Measurements from ENCODE around the gene CAMTA1.
A peak's percentile ranks its signal among the peaks of the same experiment; 100 is the strongest.

Gene CAMTA1

DNA sequence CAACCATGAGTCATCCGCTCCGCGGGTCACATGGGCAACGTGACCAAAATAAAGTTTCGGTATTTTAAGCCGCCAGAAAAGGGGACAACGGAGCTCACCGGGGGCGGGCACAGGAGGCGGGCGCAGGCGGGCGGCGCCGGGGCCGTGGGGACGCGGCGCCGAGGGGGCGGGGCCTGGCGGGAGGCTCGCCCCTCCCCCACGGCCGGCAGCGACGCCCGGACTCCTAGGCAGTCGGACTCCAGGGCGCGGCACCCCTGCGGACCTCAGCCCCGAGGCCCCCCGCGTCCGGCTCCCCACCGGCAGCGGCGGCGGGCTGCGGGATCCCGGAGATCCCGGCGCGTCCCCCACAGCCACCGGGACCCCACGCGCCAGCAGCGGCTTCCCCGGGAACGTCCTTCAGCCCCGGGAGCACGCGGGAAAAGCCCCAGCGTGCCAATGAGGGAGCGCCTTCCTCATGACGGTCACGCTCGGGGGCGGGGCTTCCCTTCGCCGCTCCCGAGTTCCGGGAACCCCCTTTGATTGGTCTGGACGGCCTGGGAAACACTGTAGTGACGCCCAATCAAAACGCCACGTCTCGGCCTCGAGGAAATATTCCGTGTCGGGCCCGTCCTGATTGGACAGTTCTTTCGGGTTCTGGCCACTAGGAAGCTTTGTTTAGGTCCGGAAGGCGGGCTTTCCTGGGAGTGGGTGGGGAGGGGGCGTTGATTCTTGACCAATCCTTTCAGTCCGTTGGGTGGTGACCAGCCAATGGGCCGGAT is 515 bp upstream of the CAMTA1 start:
- DNase-seq = peak; percentile 100
- TF ChIP-seq POLR2A (IDR thresholded peaks at IDR 0.05; ENCODE audit: low read length) = peak; percentile 86
- no peak for TF ChIP-seq GATA1 (IDR thresholded peaks at IDR 0.05; ENCODE audit: low read depth, low read length)

DNA sequence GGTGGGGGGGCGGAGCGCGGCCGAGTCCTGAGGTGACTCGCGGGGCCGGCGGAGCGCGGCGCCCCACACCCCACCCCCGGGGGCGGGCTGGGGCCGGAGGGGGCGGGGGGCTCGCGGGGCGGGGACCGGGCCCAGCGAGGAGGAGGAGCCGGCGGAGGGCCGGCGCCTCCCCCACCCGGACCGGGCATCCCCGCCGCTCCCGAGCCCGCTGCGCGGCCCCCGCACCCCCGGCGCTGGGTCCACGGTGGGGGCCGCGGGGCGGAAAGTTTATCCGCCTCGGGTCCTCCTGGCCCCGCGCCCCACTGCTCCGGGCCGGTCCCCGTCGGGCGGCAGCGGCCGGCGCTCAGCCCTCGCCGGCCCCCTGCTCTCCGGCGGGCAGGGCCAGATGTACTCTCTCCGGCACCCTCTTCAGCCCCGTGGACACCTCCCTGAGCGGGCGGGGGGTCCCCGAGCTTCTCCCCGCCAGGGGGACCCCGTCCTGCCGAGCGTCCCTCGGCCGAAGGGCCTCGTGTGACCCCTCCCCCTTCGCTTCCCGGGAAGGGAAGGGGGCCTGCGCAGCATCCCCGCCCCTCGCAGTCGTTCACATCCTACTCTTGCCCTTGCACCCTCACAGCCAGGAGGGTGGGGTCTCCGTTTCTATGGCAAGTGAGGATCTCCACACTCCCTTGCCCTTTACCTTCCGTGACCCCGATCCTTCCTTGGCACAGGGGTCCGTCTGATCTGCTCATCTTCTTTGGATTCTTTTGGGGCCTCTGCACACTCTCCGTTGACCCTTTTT is 663 bp downstream of the CAMTA1 start:
- DNase-seq = peak; percentile 71 to 80
- no peak for TF ChIP-seq GATA1 (IDR thresholded peaks at IDR 0.05; ENCODE audit: low read depth, low read length)
- no peak for TF ChIP-seq POLR2A (IDR thresholded peaks at IDR 0.05; ENCODE audit: low read length)

DNA sequence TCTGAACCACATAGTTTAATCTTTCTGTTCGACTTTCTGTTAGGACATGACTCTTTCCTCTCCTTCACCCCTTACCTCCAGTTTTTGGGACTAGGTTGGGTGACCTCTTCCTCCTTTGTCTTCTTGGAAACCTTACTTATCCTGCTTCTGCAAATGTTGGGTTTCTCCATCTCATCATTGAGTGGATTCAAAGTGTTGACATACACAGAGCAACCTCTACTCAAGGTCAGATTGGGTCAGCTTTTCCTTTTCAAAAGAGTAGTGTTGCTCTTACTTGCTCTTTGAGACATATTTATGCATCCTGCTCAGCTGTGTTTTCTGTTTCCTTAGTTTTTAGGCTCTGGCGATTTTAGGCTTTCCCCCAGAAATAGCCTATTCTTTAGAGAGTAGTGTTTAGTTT is 3.7 kb downstream of the CAMTA1 start:
- no peak for DNase-seq
- no peak for TF ChIP-seq POLR2A (IDR thresholded peaks at IDR 0.05; ENCODE audit: low read length)
- TF ChIP-seq GATA1 (IDR thresholded peaks at IDR 0.05; ENCODE audit: low read depth, low read length) = no peak

DNA sequence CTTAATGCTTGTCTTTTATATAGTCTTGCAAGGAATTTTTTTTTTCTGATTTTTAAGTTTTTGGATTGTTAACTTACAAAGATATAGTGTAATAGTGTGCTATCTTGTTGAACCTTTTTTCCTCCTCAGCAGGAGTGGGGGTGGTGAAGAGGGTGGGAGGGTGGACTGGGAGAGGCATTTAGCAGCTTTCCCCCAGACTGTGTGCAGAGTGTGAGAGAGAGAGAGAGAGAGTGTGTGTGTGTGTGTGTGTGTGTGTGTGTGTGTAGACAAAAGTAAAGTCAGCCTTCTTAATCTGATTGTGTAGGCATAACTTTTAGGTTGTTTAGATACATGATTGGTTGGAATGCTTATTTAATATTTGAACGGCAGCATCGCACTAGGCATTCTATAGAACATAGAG is 4.9 kb downstream of the CAMTA1 start:
- TF ChIP-seq POLR2A (IDR thresholded peaks at IDR 0.05; ENCODE audit: low read length) (no peak), GATA1 (IDR thresholded peaks at IDR 0.05; ENCODE audit: low read depth, low read length) (no peak)
- DNase-seq = no peak

- peak; percentile 38 to 54 for DNase-seq
- TF ChIP-seq GATA1 (IDR thresholded peaks at IDR 0.05; ENCODE audit: low read depth, low read length) (no peak), POLR2A (IDR thresholded peaks at IDR 0.05; ENCODE audit: low read length) (no peak)
Measured at GRCh38 chr1:6794164-6794563, 8.9 kb downstream of the CAMTA1 start.

DNA sequence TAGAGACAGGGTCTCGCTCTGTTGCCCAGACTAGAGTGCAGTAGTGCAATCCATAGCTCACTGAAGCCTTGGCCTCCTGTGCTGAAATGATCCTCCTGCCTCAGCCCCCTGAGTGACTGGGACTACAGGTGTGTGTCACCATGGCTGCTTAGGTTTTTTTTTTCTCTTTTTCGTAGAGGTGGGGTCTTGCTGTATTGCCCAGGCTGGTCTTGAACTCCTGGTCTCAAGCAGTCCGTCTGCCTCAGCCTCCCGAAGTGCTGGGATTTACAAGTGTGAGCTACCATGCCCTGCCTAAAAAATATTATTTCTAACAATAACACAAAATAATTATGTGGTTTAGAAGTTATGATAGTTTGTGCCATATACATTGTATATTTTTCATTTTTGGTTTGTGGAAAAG is 9.9 kb downstream of the CAMTA1 start:
- DNase-seq = no peak
- no peak for TF ChIP-seq POLR2A (IDR thresholded peaks at IDR 0.05; ENCODE audit: low read length)
- TF ChIP-seq GATA1 (IDR thresholded peaks at IDR 0.05; ENCODE audit: low read depth, low read length) = no peak

DNA sequence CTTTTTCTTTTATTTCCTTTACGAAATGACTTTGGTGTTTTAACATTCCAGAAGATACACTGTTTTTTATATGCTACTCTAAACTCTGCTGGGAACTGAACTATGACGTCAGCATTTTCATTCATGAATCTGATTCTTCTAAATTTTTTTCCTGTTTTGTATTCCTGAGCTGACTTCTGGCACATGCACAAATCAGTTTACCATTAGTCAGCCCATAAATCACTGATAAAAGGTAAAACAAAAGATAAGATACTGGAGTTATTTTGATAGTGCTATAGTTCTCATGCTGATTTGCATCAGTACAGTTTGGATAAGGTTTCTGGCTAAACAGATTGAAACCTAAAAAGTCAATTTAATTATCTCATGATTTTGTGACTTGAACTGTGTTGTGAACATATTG is 10.4 kb downstream of the CAMTA1 start:
- no peak for DNase-seq
- TF ChIP-seq POLR2A (IDR thresholded peaks at IDR 0.05; ENCODE audit: low read length) = no peak
- TF ChIP-seq GATA1 (IDR thresholded peaks at IDR 0.05; ENCODE audit: low read depth, low read length) = no peak

GRCh38 chr1:6796095-6796494 is 10.8 kb downstream of the CAMTA1 start:
- TF ChIP-seq POLR2A (IDR thresholded peaks at IDR 0.05; ENCODE audit: low read length) = no peak
- no peak for TF ChIP-seq GATA1 (IDR thresholded peaks at IDR 0.05; ENCODE audit: low read depth, low read length)
- DNase-seq = no peak

DNA sequence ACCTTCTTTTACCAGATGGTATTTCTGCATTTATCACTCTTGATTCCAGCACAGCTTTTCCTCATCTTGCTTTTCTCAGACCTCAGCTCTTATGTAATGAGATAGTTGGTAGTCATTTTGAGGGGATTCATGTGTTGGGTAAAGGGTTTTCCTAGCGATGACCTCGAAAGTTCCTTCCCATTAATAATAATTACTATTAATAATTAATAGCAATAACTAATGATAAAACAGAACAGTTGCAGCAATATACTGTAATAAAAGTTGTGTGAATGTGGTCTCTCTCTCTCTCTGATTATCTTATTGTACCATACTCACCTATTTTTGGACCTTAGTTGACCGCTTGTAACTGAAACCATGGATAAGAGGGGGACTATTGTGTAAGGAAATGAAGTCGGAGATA is 14.2 kb downstream of the CAMTA1 start:
- TF ChIP-seq GATA1 (IDR thresholded peaks at IDR 0.05; ENCODE audit: low read depth, low read length) = no peak
- no peak for TF ChIP-seq POLR2A (IDR thresholded peaks at IDR 0.05; ENCODE audit: low read length)
- no peak for DNase-seq

GRCh38 chr1:6800745-6801144 is 15.5 kb downstream of the CAMTA1 start:
- no peak for DNase-seq
- TF ChIP-seq GATA1 (IDR thresholded peaks at IDR 0.05; ENCODE audit: low read depth, low read length) (no peak), POLR2A (IDR thresholded peaks at IDR 0.05; ENCODE audit: low read length) (no peak)

GRCh38 chr1:6801199-6801598 is 15.9 kb downstream of the CAMTA1 start:
- TF ChIP-seq GATA1 (IDR thresholded peaks at IDR 0.05; ENCODE audit: low read depth, low read length) = no peak
- no peak for TF ChIP-seq POLR2A (IDR thresholded peaks at IDR 0.05; ENCODE audit: low read length)
- DNase-seq = no peak

DNA sequence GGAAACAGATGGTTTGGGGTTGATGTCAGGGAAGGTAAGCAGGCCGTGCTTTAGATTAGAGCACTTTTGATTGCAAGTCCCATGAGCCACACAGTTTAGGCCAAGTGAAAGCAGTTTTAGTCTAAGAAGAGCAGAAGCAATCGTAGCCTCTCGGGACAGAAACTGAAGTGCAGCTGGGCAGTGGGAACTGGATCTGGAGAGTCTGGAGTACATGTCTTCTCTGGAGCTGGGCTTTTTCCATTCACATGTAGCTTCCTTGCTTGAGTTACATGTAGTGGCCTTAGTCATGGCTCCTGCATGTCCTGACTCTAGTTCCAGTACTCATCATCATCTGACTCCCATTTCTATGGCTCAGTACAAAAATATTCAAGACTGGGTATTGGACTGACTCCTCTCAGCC is 16.7 kb downstream of the CAMTA1 start:
- DNase-seq = no peak
- TF ChIP-seq GATA1 (IDR thresholded peaks at IDR 0.05; ENCODE audit: low read depth, low read length) = no peak
- no peak for TF ChIP-seq POLR2A (IDR thresholded peaks at IDR 0.05; ENCODE audit: low read length)

DNA sequence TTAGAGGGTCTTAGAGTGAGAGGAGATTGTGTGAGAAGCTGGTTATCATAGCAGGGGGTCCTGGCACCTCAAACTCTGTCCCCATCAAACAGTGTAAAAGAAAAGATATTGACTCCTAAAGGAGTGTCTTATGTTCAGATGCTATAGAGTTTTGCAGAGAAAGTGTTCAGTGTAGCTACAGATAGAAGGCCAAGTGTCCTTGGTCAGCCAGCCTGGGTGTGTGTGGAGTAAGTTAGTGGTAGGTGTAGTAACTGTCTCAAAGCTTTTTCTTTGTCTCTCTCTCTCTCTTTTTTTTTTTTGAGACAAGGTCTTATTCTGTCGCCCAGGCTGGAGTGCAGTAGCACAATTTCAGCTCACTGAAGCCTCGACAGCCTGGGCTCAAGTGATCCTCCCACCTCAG is 17.2 kb downstream of the CAMTA1 start:
- no peak for TF ChIP-seq POLR2A (IDR thresholded peaks at IDR 0.05; ENCODE audit: low read length)
- no peak for TF ChIP-seq GATA1 (IDR thresholded peaks at IDR 0.05; ENCODE audit: low read depth, low read length)
- DNase-seq = no peak

DNA sequence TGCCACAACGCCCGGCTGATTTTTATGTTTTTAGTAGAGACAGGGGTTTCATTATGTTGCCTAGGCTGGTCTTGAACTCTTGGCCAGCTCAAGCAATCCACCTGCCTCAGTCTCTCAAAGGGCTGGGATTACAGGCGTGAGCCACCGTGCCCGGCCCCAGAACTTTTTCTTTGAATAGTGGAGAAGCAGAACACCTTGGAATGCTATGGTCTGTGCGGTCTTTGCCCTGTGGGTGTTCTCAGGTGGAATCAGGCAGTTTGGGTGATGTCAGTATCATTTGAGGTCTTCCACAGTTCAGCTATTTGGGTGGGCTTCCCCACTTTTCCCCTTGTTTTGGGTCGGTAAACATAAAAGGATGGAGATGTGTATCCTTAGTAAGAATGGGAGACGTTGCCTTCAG is 17.6 kb downstream of the CAMTA1 start:
- TF ChIP-seq GATA1 (IDR thresholded peaks at IDR 0.05; ENCODE audit: low read depth, low read length) (no peak), POLR2A (IDR thresholded peaks at IDR 0.05; ENCODE audit: low read length) (no peak)
- no peak for DNase-seq

DNA sequence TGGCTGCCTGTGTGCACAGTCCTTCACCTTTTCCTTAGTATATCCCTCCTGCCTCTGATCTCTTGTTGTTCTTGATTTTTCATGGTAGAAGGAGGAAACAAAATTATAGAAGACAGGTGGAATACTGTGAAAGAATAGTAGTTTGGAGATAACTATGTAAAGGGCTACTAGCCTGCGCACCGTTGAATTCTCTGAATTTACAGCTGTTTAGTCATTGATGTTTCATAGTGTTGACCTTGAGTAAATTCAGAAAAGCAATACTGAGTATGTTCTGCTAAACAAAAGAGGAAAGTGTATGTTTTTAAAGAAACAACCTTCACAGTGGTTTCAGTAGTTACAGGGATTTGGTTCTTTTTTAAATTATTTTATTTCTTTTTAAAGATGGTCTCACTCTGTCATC is 18.1 kb downstream of the CAMTA1 start:
- no peak for DNase-seq
- no peak for TF ChIP-seq GATA1 (IDR thresholded peaks at IDR 0.05; ENCODE audit: low read depth, low read length)
- no peak for TF ChIP-seq POLR2A (IDR thresholded peaks at IDR 0.05; ENCODE audit: low read length)

Data from erythroblast (primary cell).